ENCODE data around the gene SLC7A6. TPM values are rescaled to one million over a fixed set of nuclear protein-coding genes. Genes with fewer than 3 reads are reported as not detected.

Gene SLC7A6
- total and polyA plus RNA-seq, 2 of the 13 experiments (the other 11 are each of a cell fraction or from before 2014, with no cell fraction given), result 35.8 to 70.8 TPM

- TF ChIP-seq, protein P1, sequence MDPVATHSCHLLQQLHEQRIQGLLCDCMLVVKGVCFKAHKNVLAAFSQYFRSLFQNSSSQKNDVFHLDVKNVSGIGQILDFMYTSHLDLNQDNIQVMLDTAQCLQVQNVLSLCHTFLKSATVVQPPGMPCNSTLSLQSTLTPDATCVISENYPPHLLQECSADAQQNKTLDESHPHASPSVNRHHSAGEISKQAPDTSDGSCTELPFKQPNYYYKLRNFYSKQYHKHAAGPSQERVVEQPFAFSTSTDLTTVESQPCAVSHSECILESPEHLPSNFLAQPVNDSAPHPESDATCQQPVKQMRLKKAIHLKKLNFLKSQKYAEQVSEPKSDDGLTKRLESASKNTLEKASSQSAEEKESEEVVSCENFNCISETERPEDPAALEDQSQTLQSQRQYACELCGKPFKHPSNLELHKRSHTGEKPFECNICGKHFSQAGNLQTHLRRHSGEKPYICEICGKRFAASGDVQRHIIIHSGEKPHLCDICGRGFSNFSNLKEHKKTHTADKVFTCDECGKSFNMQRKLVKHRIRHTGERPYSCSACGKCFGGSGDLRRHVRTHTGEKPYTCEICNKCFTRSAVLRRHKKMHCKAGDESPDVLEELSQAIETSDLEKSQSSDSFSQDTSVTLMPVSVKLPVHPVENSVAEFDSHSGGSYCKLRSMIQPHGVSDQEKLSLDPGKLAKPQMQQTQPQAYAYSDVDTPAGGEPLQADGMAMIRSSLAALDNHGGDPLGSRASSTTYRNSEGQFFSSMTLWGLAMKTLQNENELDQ (CRISPR knock-in tag; IDR thresholded peaks at IDR 0.05; ENCODE audit: borderline replicate concordance), result no peak
- TF ChIP-seq ZNF839 (CRISPR knock-in tag; IDR thresholded peaks at IDR 0.05; ENCODE audit: borderline replicate concordance) (0 out of 2 replicates have a peak, but pooled peaks have one; percentile 43), E2F5 (CRISPR knock-in tag; conservative IDR thresholded peaks at IDR 0.05) (peak; percentile 68), HDAC1 (CRISPR knock-in tag; IDR thresholded peaks at IDR 0.05) (peak; percentile 97), POLR2A (IDR thresholded peaks at IDR 0.05; ENCODE audit: insufficient read depth in 1 of 2, low read depth in 2 of 2, low read length in 2 of 2) (peak in 1 of 2 experiments; percentile 59; a peak in 1 of 4 replicates), SP2 (CRISPR knock-in tag; IDR thresholded peaks at IDR 0.05) (peak; percentile 92), PRDM10 (CRISPR knock-in tag; IDR thresholded peaks at IDR 0.05; ENCODE audit: low read depth) (no peak), CHD2 (IDR thresholded peaks at IDR 0.05; ENCODE audit: low read depth, low read length) (0 out of 2 replicates have a peak, but pooled peaks have one; percentile 55), ZNF746 (CRISPR knock-in tag; IDR thresholded peaks at IDR 0.05) (0 out of 2 replicates have a peak, but pooled peaks have one; percentile 8), ZNF563 (CRISPR knock-in tag; IDR thresholded peaks at IDR 0.05) (peak; percentile 59; the same call in 1 of the 2 replicates), ZNF33A (CRISPR knock-in tag; IDR thresholded peaks at IDR 0.05; ENCODE audit: borderline replicate concordance) (no peak), ZNF564 (CRISPR knock-in tag; IDR thresholded peaks at IDR 0.05) (0 out of 2 replicates have a peak, but pooled peaks have one; percentile 7), HNRNPUL1 (IDR thresholded peaks at IDR 0.05; ENCODE audit: low read depth, low read length) (no peak), TEAD3 (CRISPR knock-in tag; optimal IDR thresholded peaks at IDR 0.05; ENCODE audit: borderline replicate concordance) (peak; percentile 63)
- TF ChIP-seq, protein P2, sequence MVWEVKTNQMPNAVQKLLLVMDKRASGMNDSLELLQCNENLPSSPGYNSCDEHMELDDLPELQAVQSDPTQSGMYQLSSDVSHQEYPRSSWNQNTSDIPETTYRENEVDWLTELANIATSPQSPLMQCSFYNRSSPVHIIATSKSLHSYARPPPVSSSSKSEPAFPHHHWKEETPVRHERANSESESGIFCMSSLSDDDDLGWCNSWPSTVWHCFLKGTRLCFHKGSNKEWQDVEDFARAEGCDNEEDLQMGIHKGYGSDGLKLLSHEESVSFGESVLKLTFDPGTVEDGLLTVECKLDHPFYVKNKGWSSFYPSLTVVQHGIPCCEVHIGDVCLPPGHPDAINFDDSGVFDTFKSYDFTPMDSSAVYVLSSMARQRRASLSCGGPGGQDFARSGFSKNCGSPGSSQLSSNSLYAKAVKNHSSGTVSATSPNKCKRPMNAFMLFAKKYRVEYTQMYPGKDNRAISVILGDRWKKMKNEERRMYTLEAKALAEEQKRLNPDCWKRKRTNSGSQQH (CRISPR knock-in tag; IDR thresholded peaks at IDR 0.05; ENCODE audit: low read depth), result peak; percentile 74; the same call in 1 of the 2 replicates
- TF ChIP-seq, protein P3, sequence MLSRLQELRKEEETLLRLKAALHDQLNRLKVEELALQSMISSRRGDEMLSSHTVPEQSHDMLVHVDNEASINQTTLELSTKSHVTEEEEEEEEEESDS (CRISPR knock-in tag; IDR thresholded peaks at IDR 0.05; ENCODE audit: borderline replicate concordance), result no peak
- TF ChIP-seq, protein P4, sequence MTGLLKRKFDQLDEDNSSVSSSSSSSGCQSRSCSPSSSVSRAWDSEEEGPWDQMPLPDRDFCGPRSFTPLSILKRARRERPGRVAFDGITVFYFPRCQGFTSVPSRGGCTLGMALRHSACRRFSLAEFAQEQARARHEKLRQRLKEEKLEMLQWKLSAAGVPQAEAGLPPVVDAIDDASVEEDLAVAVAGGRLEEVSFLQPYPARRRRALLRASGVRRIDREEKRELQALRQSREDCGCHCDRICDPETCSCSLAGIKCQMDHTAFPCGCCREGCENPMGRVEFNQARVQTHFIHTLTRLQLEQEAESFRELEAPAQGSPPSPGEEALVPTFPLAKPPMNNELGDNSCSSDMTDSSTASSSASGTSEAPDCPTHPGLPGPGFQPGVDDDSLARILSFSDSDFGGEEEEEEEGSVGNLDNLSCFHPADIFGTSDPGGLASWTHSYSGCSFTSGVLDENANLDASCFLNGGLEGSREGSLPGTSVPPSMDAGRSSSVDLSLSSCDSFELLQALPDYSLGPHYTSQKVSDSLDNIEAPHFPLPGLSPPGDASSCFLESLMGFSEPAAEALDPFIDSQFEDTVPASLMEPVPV (CRISPR knock-in tag; IDR thresholded peaks at IDR 0.05), result 0 out of 2 replicates have a peak, but pooled peaks have one; percentile 64
These were observed 19.1 kb upstream of the SLC7A6 start, which contains the start of gene PLA2G15 (continued) for GRCh38 chr16:68244903-68245853.
